Esophagus mucosa (tissue), 1 donor: ENCODE measurements around the gene BRINP2. TPM values are rescaled to one million over a fixed set of nuclear protein-coding genes. Genes with fewer than 3 reads are reported as not detected.
A peak's percentile ranks its signal among the peaks of the same experiment; 100 is the strongest.

Experiments
- ATAC-seq: fragments of 200-7000 bp; cut with Tn5 transposase; one replicate; pipeline ENCODE4 v1.9.1; 2020
- total RNA-seq: library from RNA; stranded (reverse); gene quantifications from one replicate; pipeline ENCODE4 v1.2.4, GENCODE V29; 2023
- donor health status: DM: yes; HTN: yes; CAD: no.

BRINP2 gene, protein sequence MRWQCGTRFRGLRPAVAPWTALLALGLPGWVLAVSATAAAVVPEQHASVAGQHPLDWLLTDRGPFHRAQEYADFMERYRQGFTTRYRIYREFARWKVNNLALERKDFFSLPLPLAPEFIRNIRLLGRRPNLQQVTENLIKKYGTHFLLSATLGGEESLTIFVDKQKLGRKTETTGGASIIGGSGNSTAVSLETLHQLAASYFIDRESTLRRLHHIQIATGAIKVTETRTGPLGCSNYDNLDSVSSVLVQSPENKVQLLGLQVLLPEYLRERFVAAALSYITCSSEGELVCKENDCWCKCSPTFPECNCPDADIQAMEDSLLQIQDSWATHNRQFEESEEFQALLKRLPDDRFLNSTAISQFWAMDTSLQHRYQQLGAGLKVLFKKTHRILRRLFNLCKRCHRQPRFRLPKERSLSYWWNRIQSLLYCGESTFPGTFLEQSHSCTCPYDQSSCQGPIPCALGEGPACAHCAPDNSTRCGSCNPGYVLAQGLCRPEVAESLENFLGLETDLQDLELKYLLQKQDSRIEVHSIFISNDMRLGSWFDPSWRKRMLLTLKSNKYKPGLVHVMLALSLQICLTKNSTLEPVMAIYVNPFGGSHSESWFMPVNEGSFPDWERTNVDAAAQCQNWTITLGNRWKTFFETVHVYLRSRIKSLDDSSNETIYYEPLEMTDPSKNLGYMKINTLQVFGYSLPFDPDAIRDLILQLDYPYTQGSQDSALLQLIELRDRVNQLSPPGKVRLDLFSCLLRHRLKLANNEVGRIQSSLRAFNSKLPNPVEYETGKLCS
- total RNA-seq: not detected

DNA sequence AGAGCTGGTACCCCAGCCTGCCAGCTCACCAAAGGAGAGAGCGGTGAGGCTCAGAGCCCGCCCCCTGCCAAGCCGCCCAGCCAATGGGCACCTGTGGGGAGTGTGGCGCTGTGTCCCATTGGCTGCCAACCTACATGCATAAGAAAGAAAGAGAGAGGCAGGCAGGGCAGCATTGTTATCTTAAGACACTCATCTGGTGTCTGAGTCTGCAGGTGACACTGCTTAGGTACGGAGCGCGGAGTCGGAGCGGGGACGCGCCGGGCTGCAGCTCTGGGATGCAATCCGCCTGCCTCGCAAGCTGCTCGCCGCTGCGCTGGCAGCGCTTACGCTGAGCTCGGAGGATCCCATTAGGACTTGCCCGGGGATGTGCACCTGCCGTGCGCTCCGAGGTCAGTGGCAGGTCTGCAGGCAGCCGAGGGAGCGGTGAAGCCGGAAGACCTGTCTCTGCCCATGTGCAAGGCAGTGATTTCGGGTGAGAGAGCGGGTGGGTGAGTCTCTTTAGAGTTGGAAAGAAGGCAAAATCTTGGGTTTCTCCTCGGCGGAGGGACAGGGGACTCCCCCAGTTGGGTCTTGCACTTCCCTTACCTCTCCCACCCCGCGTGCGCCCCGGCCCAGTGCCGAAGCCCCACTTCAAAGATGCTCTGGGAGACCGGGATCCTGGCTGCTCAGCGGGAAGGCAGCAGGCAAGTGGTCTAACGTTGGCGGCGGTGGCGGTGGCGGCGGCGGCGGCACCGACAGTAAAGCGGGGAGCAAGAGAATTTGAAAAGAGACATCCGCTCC lies at the start of gene BRINP2:
TSS of gene BRINP2 (plus strand) at position 203 of the 780 bp plus-strand sequence. CDS start 58,919 bp downstream, outside the sequence.
- ATAC-seq: peak; percentile 90

DNA sequence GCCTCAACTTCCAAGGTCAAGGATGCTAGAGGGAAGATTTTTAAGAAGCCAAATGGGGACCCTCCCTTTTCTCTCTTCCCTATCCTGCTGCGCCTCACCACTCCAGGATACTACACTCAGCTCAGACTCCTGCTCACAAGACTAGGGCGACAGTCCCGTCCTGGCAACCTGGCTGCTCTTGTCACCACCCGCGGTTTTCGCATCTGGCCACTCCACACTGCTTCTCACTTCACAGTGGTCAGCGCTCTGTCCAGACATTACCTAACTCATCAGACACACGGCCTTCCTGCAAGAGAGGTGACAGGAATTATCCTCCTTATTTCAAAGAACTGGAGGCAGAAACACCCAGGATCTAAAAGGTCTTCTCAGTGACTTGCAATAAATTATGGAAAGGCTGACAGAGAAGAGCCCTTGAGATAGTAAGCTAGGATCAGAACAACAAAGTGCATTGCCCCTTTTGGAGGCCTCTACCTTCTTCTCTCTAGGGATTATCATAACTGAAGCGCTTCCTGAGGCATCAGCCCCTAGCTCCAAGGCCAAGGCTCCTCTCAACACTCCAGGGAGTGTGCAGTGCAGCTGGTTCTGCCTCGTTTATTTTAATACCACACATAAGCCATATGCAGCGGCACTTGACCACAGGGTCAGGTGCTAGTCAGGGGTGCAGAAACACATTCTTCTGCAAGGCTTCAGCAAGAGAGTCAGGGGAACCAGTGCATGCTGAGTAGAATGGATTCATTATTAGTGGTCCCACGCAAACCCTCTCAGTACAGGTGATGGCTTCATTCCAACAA lies 48.1 kb upstream of the BRINP2 start:
- ATAC-seq: no peak

DNA sequence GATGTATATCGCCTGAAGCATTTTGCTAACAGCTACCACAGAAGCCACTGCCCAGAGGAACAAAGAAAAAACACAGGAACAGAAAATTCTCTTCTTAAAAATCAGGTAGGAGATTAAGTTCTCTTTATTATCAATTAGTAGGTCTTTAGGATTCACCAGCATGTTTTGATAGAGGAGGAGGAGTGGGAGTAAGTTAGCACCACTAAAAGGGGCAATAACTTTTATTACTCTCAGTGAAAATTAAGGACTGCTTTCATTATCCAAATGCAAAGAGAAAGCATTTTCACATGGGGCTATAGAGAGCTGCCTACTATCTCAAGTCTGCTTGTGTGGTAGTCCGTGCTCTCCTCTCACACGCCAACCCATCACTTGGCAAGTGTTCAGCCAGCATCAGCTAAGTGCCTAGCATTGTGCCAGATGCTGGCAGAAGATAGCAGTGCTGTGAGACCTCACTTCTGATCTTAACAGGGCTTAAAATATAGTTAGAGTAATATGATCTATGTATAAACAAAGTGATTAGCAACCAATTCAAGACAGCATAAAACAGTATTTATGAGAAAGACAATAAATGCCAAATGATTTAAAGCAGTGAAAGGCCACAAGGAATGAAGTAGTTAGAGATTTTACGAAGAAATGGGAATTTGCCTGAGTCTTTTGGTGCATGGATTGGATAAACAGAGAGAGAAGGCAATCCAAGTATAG lies 46.0 kb upstream of the BRINP2 start:
- no peak for ATAC-seq

DNA sequence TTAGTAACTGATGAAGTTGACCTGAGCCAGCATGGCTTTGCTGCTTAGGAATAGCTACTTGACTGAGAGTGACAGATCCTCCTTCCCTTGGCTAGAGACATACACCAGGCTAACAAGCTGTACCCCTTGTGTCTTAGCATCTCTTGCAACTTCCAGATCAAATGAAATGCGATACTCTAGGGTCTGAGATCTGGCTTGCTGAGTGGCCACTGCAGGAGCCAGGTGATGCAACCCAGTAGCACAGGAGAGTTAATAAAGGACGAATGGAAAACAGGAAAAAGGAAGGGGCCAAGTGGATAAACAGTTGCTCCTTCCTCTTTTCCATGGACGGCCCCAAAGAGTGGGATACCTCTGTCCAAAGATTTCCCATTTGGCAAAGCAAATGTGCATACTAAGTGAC lies 44.5 kb upstream of the BRINP2 start:
- no peak for ATAC-seq

DNA sequence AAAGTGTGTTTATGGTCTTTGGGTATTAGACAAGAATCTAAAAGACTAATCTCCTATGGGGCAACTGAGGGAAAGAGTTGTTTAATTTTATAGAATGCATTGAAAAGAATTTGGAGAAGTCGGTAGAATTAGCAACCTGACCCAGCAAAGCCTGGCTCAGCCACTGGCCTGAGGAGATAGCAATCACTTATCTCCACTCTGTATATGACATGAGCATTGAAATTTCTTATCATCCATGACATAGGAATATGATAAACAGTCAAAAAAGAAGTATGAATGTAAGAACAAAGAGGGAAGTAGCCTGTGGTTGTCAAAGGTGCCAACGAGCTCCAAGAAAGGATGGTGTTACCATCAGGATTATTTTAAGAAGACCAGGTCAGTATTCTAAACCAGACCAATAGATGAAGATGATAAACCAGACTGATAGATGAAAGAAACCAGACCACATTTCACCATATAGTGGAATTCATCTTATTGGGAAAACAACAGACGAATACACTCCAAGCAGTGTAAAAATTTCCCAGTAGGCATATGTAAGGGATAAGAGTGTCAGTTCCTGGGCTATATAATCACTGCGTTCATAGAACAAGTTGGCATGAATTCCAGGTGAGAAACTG lies 42.0 kb upstream of the BRINP2 start:
- no peak for ATAC-seq

DNA sequence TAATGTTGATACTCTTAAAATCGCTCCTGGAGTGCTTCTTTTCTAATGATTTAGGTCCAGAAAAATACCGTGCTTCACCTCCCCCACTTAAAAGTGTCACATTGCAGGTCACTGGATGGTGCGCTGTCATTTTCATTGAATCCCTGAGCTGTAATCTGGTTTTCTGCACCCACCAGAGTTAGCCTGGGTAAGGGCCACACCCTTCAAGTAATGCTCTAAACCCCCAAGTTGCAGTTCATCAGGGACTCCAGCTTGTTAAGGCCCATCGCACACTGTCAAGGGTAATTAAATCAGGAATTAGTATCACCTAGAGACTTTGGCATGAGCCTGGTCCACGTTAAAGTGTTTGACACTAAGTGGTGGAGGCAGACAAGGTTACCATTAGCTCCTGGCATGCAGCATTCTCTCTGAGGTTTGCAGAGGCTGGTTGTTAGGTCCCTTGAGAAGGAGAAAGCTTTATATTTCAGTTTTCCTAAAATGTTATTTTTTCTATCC lies 40.3 kb upstream of the BRINP2 start:
- ATAC-seq: no peak

DNA sequence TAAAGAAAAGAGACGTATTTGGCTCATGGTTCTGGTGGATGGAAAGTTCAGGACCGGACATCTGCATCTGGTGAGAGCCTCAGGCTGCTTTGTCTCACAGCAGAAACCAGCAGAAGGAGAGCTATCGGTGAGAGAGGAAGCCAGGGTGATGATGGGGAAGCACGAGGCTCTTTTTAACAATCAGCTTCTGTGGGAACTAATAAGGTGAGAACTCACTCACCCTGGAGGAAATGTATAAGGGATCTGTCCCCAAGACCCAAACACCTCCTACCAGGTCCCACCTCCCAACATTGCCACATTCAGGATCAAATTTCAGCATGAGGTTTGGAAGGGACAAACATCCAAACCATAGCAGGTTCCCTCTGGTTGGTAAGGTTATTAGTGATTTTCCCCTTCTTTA lies 39.0 kb upstream of the BRINP2 start:
- no peak for ATAC-seq

DNA sequence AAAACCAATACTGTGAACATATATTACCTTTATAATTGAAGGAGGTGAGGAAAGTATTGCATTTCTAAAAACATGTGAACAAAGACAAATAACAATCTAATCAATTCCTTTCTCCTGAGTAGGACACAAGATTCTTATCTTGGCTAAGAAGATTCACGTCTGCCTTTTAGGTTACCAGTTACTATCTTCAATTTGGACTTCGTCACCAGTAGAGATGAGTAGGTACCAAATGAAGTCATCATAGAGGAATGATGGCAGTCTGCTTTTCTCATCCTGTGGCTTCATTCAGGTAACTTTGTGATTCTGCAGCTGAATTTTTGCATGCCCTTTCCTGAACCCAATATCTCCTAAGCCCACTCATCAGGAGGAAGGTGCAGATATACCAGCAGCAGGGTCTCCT lies 38.6 kb upstream of the BRINP2 start:
- no peak for ATAC-seq

DNA sequence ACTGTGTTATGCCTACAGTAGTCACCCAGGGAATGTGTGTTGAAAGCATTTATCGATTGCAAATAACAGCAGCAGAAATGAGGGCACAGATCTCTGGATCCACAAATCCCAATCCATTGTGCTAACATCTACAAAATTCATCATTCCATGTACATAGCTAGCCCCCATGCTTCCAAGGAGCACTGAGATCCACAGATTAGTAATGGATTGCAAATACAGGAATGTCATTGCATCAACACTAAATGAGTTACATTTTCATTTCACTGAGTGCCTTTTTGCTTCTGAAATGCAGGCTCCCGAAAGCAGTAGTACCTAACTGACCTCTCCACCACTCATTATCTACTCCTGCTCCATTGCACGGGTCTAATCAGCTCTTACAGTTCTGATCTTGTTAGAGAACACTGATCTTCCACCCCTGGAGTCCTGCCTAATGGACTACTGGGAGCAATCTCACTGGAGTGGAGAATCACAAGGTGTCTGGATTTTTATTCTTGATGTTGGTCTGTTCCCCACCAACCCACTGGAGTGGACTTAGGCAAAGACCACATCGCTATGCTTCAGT lies 36.7 kb upstream of the BRINP2 start:
- ATAC-seq: no peak

DNA sequence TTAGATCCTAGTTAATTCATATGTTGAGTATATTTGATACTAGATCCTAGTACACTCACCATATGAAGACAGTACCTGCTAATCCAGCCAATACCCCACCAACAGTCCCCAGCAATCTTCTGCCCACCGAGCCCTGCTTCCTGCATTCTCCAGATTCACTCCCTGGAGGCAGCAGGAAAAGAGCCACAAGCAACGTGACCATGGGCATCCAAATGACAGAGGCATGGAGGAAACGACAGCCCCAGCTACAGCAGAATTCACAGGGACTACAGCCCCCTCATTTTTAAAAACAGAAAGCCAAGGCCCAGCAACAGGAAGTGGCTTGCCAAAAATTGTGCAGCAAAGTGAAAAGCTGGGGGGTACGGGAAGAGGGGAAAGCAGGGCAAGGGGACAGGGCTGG lies 35.5 kb upstream of the BRINP2 start:
- ATAC-seq: no peak

DNA sequence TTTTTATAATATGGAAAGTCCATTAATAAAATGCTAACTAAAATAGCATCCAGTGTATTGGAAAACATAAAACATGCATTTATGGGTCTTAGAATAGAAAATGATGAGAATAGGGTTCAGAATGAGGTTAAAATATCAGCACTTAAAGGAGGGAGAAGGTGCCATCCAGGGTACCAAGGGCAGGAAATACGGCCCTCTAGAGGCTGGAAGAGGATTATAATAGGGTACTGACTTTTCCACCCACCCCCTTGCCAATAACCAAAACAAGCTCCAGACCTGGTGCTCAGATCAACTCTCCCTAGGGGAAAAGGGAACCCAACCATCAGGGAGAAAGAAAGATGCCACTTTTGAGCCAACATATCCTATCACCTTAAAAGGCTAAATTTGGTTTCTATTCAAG lies 32.9 kb upstream of the BRINP2 start:
- ATAC-seq: no peak

DNA sequence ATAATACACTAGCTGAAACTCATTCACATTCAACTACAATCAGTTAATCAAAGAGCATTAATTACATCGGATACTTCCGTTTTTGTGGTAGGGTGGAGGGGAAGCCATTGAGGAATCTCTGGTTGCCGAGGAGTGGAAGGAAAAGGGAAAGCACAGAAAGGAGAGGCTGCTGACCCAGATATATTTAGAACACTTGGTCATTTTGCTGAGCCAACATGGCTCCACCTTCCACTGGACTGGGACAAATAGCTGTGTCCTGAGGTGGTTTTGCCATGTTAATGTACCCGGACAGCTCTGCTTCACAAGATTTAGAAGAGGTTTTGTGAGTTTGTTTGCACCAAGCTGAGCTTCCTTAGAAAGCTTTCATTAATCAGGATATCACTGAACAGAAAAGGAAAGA lies 32.4 kb upstream of the BRINP2 start:
- no peak for ATAC-seq

DNA sequence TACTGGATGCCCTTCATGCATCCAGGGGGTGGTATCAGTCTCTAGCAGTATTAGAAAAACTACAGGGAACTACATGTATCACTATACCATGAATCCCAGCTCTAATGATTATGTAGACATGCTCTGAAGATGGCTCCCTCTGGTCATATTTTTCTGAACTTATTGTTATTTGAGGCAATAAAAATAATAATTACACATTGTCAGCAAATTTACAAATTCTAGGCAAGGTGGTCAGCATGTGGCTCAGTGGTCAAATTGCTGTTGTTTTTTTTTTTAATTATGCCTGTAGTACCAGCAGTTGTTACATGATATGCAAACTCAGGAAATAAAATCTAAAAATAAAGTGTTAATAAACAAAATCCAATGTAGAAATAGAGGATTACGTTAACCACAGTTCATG lies 28.7 kb upstream of the BRINP2 start:
- no peak for ATAC-seq

DNA sequence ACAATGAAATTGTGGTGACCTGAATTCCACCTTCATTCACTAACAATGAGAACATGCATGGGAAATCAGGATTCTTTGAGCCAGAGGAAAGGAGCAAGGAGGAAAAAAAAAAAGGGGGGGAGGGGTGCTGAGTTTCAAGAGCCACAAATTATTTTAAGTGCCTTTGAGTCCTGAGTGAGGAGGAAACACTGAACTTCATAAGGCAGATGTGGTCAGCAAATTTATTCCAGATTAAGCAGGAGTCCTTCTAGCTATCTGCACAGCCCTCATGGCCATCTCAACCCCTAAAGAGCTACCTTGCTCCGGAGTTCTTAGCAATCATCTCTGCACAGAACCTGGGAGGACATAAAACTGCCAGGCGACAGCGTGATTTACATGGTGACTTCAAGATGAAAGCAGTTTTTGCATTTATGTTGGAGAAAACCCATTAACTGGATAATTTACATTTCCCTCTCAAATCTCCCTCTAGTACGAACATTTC lies 27.9 kb upstream of the BRINP2 start:
- ATAC-seq: no peak

DNA sequence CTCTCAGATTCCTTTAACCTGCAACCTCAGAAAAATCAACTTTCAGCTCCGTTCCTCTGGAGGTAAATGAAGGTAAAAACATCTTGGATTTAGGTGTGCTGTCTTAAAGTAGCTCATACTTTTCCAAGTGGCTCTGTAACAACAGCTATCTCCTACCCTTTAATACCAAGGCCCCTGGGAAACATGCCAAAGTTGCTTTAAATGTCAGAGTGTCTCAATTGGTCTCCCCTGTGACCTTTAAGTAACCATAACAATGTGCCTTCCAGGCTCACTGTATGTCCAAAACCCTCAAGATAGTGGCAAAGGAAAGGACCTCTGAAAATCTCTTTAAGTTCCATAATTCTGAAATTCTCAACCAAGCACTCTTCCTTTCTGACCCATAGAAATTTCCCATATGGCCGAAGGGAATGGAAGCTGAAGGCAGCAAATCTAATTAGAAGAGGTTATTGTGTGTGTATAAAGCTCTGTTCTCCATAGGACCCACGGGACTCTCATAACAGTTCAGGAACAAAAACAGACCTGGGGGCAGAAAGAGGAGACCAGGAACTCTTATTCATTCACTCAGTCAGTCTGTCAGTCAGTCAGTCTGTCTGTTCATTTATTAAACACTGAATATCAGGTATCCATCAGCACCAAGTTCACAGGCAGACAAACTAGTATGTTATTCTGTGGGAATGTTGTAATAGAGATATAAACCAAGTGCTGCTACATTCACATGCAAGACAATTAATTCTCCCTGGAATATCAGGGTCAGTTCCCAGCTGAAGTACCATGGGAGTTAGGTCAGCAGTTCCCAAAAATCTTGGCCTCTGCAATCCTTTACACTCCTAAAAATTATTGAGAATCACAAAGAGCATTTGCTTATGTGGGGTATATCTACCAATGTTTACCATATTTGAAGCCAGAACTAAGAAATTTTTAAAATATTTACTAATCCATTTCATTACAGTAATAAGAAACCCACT lies 25.4 kb upstream of the BRINP2 start:
- no peak for ATAC-seq

DNA sequence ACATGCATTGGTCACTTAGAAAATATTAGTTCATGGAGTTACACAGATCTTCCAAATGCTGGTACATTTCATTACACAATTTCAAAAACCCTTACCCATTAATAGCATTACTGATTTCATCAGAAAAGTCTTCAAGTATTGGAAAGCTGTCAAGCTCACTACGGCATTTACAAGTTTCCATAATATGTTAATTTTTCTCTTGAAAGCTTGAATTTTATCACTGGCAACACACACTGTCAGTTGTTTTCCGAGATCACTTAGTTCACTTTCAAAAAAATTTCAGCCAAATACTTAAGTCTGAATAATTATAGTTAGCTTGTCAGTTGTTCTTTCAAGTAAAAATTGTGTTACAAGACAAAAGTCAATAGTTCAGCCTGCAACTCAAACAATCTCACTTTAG lies 24.3 kb upstream of the BRINP2 start:
- ATAC-seq: no peak

DNA sequence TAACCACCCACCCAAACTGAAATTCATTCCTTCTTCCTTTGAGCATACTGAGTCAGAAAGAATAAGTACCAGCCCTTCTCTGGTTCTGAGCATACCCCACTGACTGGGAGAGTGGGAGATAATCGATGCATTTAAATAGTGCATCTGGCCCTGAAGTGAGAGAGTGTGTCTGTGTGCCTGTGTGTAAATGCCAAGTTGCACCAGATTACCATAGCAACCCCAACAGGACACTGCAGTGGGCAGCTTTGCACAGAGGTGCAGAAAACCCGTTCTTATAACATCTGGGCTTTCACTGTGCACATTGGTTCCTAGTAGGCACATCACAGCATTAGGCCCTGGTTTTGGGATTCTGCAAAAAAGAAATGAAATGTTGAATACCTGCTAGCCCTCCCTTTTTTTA lies 8.5 kb upstream of the BRINP2 start:
- ATAC-seq: no peak

DNA sequence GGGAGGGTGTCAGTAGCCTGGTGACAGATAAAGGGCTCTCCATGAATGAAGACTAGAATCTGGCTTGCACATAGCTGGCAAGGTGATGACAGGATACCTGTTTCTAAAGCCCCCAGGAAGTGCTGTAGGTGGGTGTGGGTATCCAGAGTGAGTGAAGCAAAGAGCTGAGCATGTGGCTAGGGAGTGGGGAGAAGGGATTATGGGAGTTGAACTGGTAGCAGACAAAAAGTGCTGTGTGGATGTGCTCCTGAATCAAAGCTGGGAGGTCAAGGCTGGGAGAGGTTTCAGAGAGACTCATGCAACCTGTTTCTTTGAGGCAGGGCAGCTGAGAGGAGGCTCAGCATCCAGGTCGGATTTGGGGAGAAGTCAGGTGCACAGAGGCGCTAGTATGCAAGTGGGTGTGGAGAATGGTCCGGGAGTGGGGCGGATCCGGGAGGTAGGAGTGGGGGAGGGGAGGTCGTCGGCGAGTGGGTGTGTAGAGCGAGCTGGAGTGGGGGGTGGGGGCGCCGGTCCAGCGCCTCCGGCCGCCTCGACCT lies 6.8 kb upstream of the BRINP2 start:
- no peak for ATAC-seq
